Vagina (tissue), 2 donors: ENCODE measurements around the gene ANO6. TPM values are rescaled to one million over a fixed set of nuclear protein-coding genes. Genes with fewer than 3 reads are reported as not detected.

Source experiments
- DNase-seq, 2 donors: peaks; one replicate each; pipeline ENCODE4 v3.0.0-alpha.2; 2017; ENCODE audit errors: extremely low spot score in 2 of 2
- H3K27ac ChIP-seq: fragments of 200-600 bp; sonication (generic); one replicate; pipeline ENCODE4 v1.5.1; 2019
- H3K27me3 ChIP-seq: fragments of 200-600 bp; sonication (generic); one replicate; pipeline ENCODE4 v1.5.1; 2019
- H3K36me3 ChIP-seq, 2 donors: fragments of 200-600 bp; sonication (generic); one replicate each; pipeline ENCODE4 v1.5.1; 2017 to 2019
- H3K4me1 ChIP-seq: fragments of 200-600 bp; sonication (generic); one replicate; pipeline ENCODE4 v1.5.1; 2019
- H3K4me3 ChIP-seq, 2 donors: fragments of 200-600 bp; sonication (generic); 1 replicate in 1 of 2; 2 replicates in 1 of 2; pipeline ENCODE4 v1.5.1; 2016 to 2019
- H3K9me3 ChIP-seq: fragments of 200-600 bp; sonication (generic); one replicate; pipeline ENCODE4 v1.5.1; 2019
- POLR2A ChIP-seq, 2 donors: fragments of 450-650 bp; IDR thresholded peaks; one replicate each; pipeline ENCODE4 v1.6.1; 2017; ENCODE audit warnings: antibody characterized with exemption in 2 of 2, mild to moderate bottlenecking in 2 of 2, moderate library complexity in 2 of 2
- POLR2AphosphoS5 ChIP-seq, 2 donors: sonication (generic); formaldehyde crosslinking; IDR thresholded peaks; one replicate each; pipeline ENCODE4 v1.9.0; 2017; ENCODE audit warnings: antibody characterized with exemption in 2 of 2, mild to moderate bottlenecking in 2 of 2, low read depth in 1 of 2; ENCODE audit not compliant: insufficient read depth in 1 of 2
- intact Hi-C: fragments of 100-400 bp; cut with DNase I; formaldehyde crosslinking; loops from one replicate; pipeline ENCODE4 v1.15.1; 2023
- total RNA-seq: library from RNA; depleted of rRNA; stranded (reverse); fragments of >200 nt; gene quantifications from one replicate; pipeline ENCODE4 v1.2.3, GENCODE V29; 2016
- TF ChIP-seq, protein P1 (sequence below), 3 experiments: fragments of 450-650 bp in 2 of 3; fragments of 200-600 bp in 1 of 3; sonication (generic) in 1 of 3; IDR thresholded peaks; one replicate each; pipeline ENCODE4 v1.5.1; 2017 to 2019; ENCODE audit warnings: antibody characterized with exemption in 3 of 3, mild to moderate bottlenecking in 2 of 3, moderate library complexity in 2 of 3

Gene ANO6
- total RNA-seq, 1 donor from 2014 or later: 48.4 TPM

DNA sequence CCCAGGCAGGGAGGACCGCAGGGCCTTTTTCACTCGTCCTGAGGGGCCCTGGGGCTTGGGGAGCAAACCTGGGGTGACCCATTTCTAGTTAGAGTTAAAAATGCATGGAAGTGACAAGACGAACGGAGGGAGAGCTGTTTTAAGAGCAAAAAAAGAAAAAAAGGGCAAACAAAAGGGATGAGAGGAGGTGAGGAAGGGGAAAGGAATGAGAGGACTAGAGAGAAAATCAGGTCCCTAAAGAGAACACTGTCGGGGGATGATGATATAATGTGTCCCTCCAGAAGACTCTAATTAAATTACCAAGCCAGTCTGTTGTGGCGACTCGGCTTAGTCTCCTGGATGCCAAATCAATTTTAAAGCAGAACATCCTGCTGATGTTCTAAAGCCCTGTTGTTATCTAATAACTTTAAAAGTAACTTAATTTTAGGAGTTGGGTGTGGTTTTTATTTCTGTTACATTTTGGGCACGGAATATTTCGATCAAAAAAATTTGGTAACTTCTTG, 1.1 kb downstream of the ANO6 start:
- peaks cover 41% of the 10 kb centered on the region for H3K4me1 ChIP-seq
- TF ChIP-seq, protein P1, sequence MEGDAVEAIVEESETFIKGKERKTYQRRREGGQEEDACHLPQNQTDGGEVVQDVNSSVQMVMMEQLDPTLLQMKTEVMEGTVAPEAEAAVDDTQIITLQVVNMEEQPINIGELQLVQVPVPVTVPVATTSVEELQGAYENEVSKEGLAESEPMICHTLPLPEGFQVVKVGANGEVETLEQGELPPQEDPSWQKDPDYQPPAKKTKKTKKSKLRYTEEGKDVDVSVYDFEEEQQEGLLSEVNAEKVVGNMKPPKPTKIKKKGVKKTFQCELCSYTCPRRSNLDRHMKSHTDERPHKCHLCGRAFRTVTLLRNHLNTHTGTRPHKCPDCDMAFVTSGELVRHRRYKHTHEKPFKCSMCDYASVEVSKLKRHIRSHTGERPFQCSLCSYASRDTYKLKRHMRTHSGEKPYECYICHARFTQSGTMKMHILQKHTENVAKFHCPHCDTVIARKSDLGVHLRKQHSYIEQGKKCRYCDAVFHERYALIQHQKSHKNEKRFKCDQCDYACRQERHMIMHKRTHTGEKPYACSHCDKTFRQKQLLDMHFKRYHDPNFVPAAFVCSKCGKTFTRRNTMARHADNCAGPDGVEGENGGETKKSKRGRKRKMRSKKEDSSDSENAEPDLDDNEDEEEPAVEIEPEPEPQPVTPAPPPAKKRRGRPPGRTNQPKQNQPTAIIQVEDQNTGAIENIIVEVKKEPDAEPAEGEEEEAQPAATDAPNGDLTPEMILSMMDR (IDR thresholded peaks at IDR 0.05): no peak
- TF ChIP-seq POLR2AphosphoS5 (IDR thresholded peaks at IDR 0.05; ENCODE audit: insufficient read depth in 1 of 2, low read depth in 1 of 2) (no peak), POLR2A (IDR thresholded peaks at IDR 0.05) (no peak)

DNA sequence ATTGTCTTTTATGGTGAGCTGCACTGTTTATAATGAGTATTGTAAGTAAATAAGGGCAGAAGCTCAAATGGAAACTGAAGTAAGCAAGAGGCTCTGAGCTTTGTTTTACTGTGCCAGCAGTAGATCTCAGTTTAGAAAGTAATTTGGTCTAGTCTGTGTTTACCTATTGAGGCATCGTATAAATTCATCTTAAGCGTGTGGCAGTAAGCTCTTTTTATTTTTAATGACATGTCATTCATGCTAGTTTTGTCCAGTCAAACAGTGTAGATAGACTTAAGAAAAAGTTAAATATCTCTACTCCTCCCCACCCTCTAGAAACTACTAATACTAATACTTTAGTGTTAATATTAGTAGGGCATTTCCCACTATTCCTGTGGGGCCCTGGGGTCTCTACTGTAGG, 2.0 kb downstream of the ANO6 start:
- Histone ChIP-seq H3K4me1 (peaks cover 41% of the 10 kb centered on the region), H3K27ac (peak overlapping the region; percentile 97), H3K27me3 (no peaks in the 10 kb centered on the region), H3K4me3 (peak overlapping the region; percentile 82 to 94), H3K9me3 (no peaks in the 10 kb centered on the region), H3K36me3 (no peaks in the 10 kb centered on the region)
- DNase-seq: no peak
- intact Hi-C loops: loop anchor here (10.0 kb wide), 2 partner anchors 57 to 167 kb away; no protein-coding TSS in a partner anchor
- TF ChIP-seq, protein P1 (IDR thresholded peaks at IDR 0.05): no peak
- no peak for TF ChIP-seq POLR2AphosphoS5 (IDR thresholded peaks at IDR 0.05; ENCODE audit: insufficient read depth in 1 of 2, low read depth in 1 of 2)
- TF ChIP-seq POLR2A (IDR thresholded peaks at IDR 0.05): no peak

More for the DNA sequence above, 1.1 kb downstream of the ANO6 start:
- no peak for DNase-seq
- Histone ChIP-seq H3K27ac (peak overlapping the region; percentile 97), H3K36me3 (no peaks in the 10 kb centered on the region), H3K4me3 (peak overlapping the region; percentile 82 to 94), H3K9me3 (no peaks in the 10 kb centered on the region), H3K27me3 (no peaks in the 10 kb centered on the region)
- intact Hi-C loops: loop anchor here (10.0 kb wide), 2 partner anchors 58 to 168 kb away; no protein-coding TSS in a partner anchor

DNA sequence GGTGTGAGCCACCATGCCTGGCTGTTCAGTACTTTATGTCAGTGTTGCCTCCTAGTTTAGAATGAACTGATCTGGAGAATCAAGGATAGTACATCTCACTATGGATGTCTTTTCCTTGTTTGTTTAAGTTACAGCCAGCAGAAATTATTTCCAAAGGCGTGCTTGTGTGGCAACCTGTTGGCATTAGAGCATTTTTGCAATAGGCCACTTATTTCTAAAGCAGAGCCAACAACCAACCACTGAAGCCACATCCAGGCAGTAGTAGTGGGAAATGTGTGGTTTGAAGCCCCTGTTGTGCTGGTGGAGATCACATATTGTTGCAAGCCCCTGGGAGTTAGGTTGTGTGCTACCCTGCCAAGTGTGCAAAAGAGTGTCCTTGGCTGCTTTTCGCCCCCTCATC, 3.7 kb downstream of the ANO6 start:
- intact Hi-C loops: loop anchor here (10.0 kb wide), 2 partner anchors 55 to 165 kb away; no protein-coding TSS in a partner anchor
- Histone ChIP-seq H3K4me3 (no peak overlapping the region), H3K36me3 (no peaks in the 10 kb centered on the region), H3K9me3 (no peaks in the 10 kb centered on the region), H3K27me3 (no peaks in the 10 kb centered on the region), H3K27ac (peak overlapping the region; percentile 19), H3K4me1 (peaks cover 54% of the 10 kb centered on the region)
- no peak for TF ChIP-seq POLR2A (IDR thresholded peaks at IDR 0.05)
- no peak for TF ChIP-seq POLR2AphosphoS5 (IDR thresholded peaks at IDR 0.05; ENCODE audit: insufficient read depth in 1 of 2, low read depth in 1 of 2)
- no peak for DNase-seq

DNA sequence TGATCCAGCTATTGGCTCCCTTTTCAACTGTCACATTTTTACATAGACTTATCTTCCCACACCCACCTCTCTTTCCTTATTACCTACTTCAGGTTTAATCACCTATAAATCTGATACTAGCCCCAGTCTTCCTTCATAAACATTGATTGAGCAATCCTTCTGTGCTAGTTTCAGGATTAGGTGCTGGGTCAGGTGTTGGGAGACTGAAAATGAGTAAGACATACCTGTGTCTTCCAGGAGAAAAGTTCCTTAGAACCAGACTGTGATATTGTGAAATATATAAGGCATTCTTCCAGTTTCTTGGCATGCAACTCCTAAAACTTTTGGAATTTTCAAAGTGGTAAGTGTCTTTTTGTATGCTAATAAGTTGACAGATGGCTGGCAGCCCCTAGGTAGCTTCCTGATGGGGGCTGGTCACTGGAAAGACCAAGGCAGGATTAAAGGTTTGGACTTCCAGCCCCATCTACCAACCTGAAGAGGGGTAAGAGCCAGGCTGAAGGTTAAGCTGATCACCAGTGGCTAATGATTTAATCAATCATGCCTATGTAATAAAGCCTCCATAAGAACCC, 4.6 kb downstream of the ANO6 start:
- peaks cover 62% of the 10 kb centered on the region for H3K4me1 ChIP-seq
- peak overlapping the region; percentile 19 for H3K27ac ChIP-seq
- H3K9me3 ChIP-seq: no peaks in the 10 kb centered on the region
- H3K36me3 ChIP-seq: no peaks in the 10 kb centered on the region
- DNase-seq: no peak
- H3K4me3 ChIP-seq: no peak overlapping the region
- intact Hi-C loops: no loop called here
- no peaks in the 10 kb centered on the region for H3K27me3 ChIP-seq
- TF ChIP-seq POLR2AphosphoS5 (IDR thresholded peaks at IDR 0.05; ENCODE audit: insufficient read depth in 1 of 2, low read depth in 1 of 2) (peak in 1 of 2 donors; percentile 84), POLR2A (IDR thresholded peaks at IDR 0.05) (no peak)
- TF ChIP-seq, protein P1 (IDR thresholded peaks at IDR 0.05): no peak

DNA sequence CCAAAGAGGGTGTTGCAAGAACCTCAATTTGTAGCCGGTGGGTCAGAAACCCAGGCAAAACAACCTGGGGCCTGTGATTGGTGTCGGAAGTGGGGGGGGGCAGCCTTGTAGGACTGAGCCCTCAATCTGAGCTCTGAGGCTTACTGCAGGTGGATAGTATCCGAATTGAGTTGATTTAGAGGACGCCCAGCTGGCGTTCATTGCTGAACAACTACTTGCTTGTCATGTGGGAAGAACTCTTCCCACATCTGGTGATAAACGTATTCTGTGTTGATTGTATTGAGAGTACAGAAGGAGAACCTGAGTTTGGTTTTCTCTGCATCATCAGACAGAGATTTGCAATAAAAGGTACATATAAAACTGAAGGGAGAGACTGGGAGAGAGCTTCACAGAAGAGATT, 5.1 kb downstream of the ANO6 start:
- H3K4me1 ChIP-seq: peaks cover 66% of the 10 kb centered on the region
- H3K27ac ChIP-seq: no peak overlapping the region
- intact Hi-C loops: no loop called here

More for the DNA sequence above, 5.1 kb downstream of the ANO6 start:
- TF ChIP-seq, protein P1 (IDR thresholded peaks at IDR 0.05): no peak
- no peak for TF ChIP-seq POLR2AphosphoS5 (IDR thresholded peaks at IDR 0.05; ENCODE audit: insufficient read depth in 1 of 2, low read depth in 1 of 2)
- TF ChIP-seq POLR2A (IDR thresholded peaks at IDR 0.05): no peak
- DNase-seq: no peak
- H3K4me3 ChIP-seq: no peak overlapping the region
- no peaks in the 10 kb centered on the region for H3K36me3 ChIP-seq
- no peaks in the 10 kb centered on the region for H3K9me3 ChIP-seq
- no peaks in the 10 kb centered on the region for H3K27me3 ChIP-seq
